Stimulated activated CD8-positive, alpha-beta memory T cell treated with anti-CD3 and anti-CD28 coated beads, Interleukin-7, amount 100 ng/mL, for 4 hours (primary cell): Measurements from ENCODE around the gene ADARB1.

Source experiments
- DNase-seq, 2 donors: peaks; one replicate each; pipeline ENCODE4 v3.0.0-alpha.2; 2020; ENCODE audit warnings: low read depth in 2 of 2

Gene ADARB1

GRCh38 chr21:45265721-45266517, 191.5 kb downstream of the ADARB1 start:
- DNase-seq = no peak

DNA sequence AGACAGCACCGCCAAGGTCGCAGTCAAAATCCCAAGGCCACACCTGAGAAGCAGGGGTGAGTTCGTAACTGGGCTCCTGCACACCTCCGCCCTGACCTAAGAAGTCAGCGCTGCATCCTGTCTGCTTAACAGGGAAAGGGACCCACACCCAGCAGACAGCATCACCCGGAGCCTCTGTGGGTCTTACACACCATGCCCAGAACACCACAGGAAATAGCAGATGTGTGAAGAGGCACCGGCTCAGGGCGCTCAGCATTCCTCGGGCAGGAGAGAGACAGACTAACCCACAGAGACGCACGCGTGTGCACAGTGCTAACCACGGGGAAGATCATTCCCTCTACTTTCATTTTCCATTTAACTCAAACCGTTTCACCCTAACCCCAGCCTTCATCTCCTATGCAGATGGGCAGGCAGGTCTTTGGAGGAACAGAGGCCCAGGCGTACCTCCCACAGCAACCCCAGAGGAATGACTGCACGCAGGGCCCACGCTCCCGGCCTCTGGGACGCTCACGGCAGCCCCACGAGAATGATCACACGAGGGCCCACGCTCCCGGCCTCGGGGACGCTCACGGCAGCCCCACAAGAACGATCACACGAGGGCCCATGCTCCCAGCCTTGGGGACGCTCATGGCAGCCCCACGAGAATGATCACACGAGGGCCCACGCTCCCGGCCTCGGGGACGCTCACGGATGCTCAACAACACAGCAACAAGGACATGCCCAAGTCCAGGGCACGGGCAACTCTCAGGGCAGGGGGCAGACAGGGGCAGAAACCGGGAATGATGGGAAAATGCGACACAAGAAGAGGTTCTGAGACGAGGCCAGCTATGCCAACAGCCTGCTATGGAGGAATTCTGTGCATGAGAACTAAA, 192.4 kb downstream of the ADARB1 start:
- peak; percentile 28 to 45 for DNase-seq

DNA sequence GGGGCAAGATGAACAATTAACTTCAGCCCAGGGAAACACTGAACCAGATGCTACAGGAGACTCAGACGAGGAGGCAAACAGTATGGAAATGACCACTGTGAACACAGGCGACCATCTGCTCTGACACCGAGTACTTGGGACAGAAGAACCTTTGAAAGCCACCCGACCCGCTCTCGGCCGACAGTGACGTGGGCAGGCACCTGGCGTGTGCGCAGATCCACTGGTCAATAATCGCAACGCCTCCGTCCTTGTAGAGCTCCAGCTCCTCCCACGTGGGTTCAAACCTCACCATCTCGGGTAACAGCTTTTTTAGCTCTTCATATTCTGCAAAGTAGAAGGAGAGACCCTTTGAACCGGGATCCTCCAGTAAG, 193.0 kb downstream of the ADARB1 start:
- no peak for DNase-seq

- no peak for DNase-seq
Observed at GRCh38 chr21:45269861-45270260, 195.5 kb downstream of the ADARB1 start.

DNA sequence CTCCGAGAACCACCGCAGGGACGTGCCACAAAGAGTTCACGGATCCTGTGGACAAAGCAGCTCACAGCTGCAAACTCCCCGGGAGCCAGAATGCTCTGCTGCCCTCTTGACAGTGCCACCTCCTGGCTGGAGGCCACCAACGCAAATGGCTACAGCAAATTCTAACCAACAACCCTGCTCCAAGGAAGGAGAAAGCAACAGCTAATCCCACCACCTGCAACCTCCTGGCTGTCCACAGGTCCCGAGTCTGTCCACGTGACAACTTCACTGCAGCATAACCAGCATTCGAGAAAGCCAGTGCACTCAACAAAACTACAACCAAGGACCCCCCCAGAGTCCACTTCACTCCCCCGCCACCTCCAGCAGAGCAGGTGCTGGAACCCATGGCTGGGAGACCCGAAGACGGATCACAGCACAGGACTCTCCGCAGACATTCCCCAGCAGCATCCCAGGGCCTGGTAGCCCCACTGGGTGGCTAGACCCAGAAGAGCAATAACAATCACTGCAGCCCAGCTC, 196.0 kb downstream of the ADARB1 start:
- no peak for DNase-seq
